Stimulated activated CD8-positive, alpha-beta memory T cell treated with anti-CD3 and anti-CD28 coated beads, Interleukin-7, amount 100 ng/mL, for 48 hours (primary cell): ENCODE results near the gene FSTL4.

ENCODE experiments used
- DNase-seq, 2 donors: peaks; one replicate each; pipeline ENCODE4 v3.0.0-alpha.2; 2020; ENCODE audit warnings: low read depth in 1 of 2; ENCODE audit errors: extremely low read depth in 1 of 2

The FSTL4 gene

GRCh38 chr5:133150909-133151544 is 461.3 kb downstream of the FSTL4 start:
- DNase-seq: no peak

DNA sequence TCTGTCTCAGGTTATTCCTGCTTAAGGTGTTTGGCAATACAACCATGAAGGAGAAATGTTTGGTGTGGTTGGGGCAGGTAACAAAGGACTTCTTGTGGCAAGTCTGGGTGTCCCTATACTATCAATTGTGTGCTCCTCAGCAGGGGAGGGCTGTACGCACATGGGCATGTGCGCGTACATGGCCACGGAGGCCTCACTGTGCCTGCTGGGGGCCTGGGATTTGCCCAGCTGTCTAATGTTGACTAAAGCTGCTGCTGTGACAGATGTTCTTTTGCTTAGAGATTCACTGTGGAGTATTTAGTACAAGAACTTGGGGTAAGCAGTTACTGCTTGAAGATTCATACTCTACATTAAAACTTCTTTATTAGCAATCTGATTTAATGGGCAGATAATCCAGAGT is 463.0 kb downstream of the FSTL4 start:
- DNase-seq: no peak

DNA sequence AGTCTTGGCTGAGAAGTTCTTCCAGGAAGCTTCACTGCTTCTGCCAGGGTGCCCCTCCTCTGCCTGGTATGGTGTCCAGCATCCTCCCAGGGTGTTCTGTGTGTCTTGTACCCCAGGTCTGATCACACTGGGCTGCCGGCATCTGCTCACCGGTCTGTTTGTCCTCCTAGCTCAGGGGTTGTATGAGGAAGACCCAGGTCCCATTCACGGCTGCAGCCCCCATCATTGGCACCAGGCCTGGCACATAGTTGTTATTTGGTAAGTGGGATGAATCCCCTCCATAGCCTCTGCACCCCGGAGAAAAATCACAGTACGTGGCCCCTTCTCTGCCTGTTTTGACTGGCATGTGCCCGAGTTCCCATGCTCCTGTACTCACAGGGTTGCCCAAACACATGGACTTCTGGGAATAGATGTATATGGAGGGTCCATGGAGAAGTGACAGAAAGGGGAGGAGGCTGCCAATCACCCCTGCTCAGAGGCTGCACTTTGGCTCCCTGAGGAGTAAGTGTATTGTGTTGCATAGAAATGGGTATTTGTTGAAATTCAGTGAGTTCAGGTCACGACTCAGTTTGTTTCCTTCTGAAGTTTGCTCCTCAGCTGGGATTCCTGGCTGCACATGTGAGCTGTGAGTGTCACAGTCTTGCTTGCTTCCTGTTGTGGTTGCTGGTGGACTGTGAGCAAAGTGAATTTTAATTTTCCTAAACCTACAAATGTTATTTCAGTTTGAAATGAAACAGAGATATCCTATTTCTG is 464.4 kb downstream of the FSTL4 start:
- DNase-seq: no peak

GRCh38 chr5:133147411-133147810 is 464.9 kb downstream of the FSTL4 start:
- no peak for DNase-seq
